HG02610 (cell line): ENCODE data around the gene PARD3B.

Experiments
- ATAC-seq: cut with Tn5 transposase; IDR thresholded peaks from one replicate; pipeline ENCODE4 v1.9.1; 2021; ENCODE audit warnings: mild to moderate bottlenecking, moderate library complexity; ENCODE audit not compliant: unreplicated experiment

PARD3B gene

GRCh38 chr2:205033431-205033830 is 488.2 kb downstream of the PARD3B start:
- no peak for ATAC-seq

- no peak for ATAC-seq
Observed at GRCh38 chr2:205034034-205034433, 488.8 kb downstream of the PARD3B start.

- ATAC-seq = no peak
Observed at GRCh38 chr2:205040323-205040722, 495.0 kb downstream of the PARD3B start.

GRCh38 chr2:205041472-205042130 is 496.3 kb downstream of the PARD3B start:
- ATAC-seq = no peak

GRCh38 chr2:205043285-205043684 is 498.0 kb downstream of the PARD3B start:
- ATAC-seq = no peak

- no peak for ATAC-seq
Observed at GRCh38 chr2:205045706-205046105, 500.4 kb downstream of the PARD3B start.

GRCh38 chr2:205047273-205047839 is 502.1 kb downstream of the PARD3B start:
- ATAC-seq = no peak

- no peak for ATAC-seq
Observed at GRCh38 chr2:205051417-205051816, 506.1 kb downstream of the PARD3B start.

- ATAC-seq = no peak
Observed at GRCh38 chr2:205052781-205053180, 507.5 kb downstream of the PARD3B start.

GRCh38 chr2:205053827-205054410 is 508.6 kb downstream of the PARD3B start:
- ATAC-seq = no peak

- no peak for ATAC-seq
Observed at GRCh38 chr2:205054789-205055188, 509.5 kb downstream of the PARD3B start.

- ATAC-seq = no peak
Observed at GRCh38 chr2:205055251-205055650, 510.0 kb downstream of the PARD3B start.

- ATAC-seq = no peak
Observed at GRCh38 chr2:205056151-205056561, 510.9 kb downstream of the PARD3B start.

- ATAC-seq = no peak
Observed at GRCh38 chr2:205058409-205058808, 513.1 kb downstream of the PARD3B start.

GRCh38 chr2:205060269-205060668 is 515.0 kb downstream of the PARD3B start:
- no peak for ATAC-seq

GRCh38 chr2:205066081-205066480 is 520.8 kb downstream of the PARD3B start:
- ATAC-seq = no peak

GRCh38 chr2:205069928-205070327 is 524.7 kb downstream of the PARD3B start:
- ATAC-seq = no peak

GRCh38 chr2:205070889-205071288 is 525.6 kb downstream of the PARD3B start:
- no peak for ATAC-seq

- no peak for ATAC-seq
Observed at GRCh38 chr2:205073433-205074020, 528.3 kb downstream of the PARD3B start.

GRCh38 chr2:205076405-205076804 is 531.1 kb downstream of the PARD3B start:
- ATAC-seq = no peak

- no peak for ATAC-seq
Observed at GRCh38 chr2:205077159-205077558, 531.9 kb downstream of the PARD3B start.

- no peak for ATAC-seq
Observed at GRCh38 chr2:205078762-205079161, 533.5 kb downstream of the PARD3B start.
